Measurements from ENCODE around the gene DNAH7. TPM values are rescaled to one million over a fixed set of nuclear protein-coding genes. Genes with fewer than 3 reads are reported as not detected.
"Not testable (repeated sequence)": the region's sequence is repeated elsewhere in the genome, so short reads cannot be mapped to it uniquely, and the experiment has no call there.

The DNAH7 gene
- total RNA-seq, 1 donor from 2014 or later: 7.9 TPM

- no peak for DNase-seq (ENCODE audit: low read depth)
These were observed 347.6 kb downstream of the DNAH7 start for GRCh38 chr2:195721042-195721441.

- no peak for DNase-seq (ENCODE audit: low read depth)
These were observed 352.2 kb downstream of the DNAH7 start for GRCh38 chr2:195716466-195716865.

- DNase-seq (ENCODE audit: low read depth): peak; percentile 86
These were observed 357.2 kb downstream of the DNAH7 start for GRCh38 chr2:195711478-195711877.

GRCh38 chr2:195709901-195710806 lies 358.5 kb downstream of the DNAH7 start:
- peak; percentile 37 for DNase-seq (ENCODE audit: low read depth)

DNA sequence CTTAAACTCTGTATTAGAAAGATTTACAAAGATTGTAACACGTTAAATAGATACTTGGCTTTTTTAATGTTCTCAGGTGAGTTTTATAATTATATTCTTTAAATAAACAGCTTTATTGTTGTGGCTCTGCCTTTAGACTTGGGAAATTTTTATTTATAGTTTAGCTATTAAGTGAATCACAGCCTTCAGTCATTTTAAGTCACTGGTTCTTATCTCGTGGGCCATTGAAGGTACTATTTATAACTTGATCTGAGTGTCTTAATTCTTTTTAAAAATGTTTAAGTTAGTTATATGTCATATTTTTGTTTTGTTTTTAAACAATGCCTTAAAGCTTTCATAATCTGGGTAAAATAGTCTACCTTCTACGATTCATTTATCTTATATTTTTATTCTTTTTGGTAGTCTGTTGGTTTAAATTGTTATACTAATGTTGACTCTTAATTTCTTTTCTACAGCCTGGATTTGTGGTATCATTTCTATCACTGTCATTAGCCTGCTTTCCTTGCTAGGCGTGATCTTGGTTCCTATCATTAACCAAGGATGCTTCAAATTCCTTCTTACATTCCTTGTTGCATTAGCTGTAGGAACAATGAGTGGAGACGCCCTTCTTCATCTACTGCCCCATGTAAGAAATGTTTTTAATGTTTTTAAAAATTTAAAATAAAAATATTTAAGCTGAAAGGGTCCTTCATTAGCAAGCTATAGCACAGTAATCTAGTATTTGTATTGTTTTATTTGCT lies 362.3 kb downstream of the DNAH7 start:
- peak; percentile 75 for DNase-seq (ENCODE audit: low read depth)

GRCh38 chr2:195700480-195700879 lies 368.2 kb downstream of the DNAH7 start:
- DNase-seq (ENCODE audit: low read depth): no peak

DNA sequence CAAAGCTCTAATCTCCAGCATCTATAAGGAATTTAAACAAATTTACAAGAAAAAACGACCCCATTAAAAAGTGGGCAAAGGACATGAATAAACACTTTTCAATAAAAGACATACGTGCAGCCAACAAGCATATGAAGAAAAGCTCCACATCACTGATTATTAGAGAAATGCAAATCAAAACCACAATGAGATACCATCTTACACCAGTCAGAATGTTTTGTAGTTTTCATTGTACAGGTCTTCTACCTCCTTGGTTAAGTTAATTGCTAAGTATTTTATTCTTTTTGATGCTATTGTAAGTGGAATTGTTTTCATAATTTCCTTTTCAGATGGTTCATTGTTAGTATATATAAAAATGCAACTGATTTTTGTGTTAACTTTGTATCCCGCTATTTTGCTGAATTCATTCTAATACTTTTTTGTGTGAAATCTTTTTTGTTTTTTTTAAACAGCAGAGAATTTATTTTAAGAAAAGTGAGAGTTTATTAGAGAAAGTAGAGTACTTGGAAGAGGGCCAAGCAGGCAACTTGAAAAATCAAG lies 370.9 kb downstream of the DNAH7 start:
- no peak for DNase-seq (ENCODE audit: low read depth)

DNA sequence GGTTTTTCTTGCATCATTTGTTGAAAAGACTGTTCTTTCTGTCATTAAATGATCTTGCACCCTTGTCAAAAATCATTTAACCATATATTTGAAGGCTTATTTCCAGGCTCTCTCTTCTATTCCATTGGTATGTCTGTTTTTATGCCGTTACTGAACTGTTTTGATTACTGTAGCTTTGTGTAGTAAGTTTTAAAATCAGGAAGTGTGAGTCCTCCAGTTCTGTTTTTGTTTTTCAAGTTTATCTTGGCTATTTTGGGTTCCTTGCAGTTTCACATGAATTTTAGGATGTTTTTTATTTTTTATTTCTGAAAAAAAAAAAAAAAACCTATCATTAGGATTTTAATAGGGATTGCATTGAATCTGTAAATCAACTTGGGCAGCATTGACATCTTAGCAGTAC lies 372.6 kb downstream of the DNAH7 start:
- no peak for DNase-seq (ENCODE audit: low read depth)

DNA sequence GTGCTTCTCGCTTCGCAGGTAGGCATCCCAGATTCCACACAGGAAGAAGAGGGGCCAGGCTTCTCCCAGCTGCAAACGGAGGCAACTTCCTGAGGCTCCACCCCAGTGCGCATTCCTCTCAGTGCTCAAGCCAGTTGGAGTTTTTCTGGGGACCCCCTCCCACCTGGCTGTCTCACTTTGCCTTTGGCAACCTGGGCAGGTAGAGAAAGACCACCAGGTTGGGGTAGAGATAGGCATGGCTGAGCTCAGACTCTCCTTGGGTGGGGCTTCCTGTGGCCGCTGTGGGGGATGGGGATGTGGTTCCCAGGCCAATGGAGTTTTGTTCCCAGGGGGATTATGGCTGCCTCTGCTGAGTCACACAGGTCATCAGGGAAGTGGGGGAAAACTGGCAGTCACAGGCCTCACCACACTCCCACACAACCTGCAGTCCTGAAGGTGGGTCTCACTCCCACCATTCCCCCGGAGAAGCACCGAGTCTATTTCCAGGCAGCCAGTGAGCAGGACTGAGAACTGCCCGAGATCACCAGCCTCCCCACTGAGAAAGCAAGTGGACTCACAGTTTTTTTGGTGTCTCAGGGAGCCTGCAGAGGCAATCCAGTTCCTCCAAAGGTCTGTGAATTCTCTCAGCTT lies 373.5 kb downstream of the DNAH7 start:
- DNase-seq (ENCODE audit: low read depth): no peak

GRCh38 chr2:195694553-195694952 lies 374.1 kb downstream of the DNAH7 start:
- DNase-seq (ENCODE audit: low read depth): no peak

DNA sequence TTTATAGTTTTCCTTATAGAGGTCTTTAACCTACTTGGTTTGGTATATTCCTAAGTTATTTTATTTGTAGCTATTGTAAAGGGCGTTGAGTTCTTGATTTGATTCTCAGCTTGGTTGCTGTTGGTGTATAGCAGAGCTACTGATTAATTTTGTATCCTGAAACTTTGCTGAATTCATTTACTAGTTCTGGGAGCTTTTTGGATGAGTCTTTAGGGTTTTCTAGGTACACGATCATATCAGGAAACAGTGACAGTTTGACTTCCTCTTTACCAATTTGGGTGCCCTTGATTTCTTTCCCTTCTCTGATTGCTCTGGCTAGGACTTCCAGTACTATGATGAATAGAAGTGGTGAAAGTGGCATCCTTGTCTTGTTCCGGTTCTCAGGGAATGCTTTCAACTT lies 376.1 kb downstream of the DNAH7 start:
- DNase-seq (ENCODE audit: low read depth): not testable (repeated sequence)

Other genes with a start within 250 kb of the DNAH7 start
- gene STK17B, start 102.7 kb upstream of the DNAH7 start, total RNA-seq: 21.5 and 32.8 TPM in 2 replicates

All from renal cortical epithelial cell (primary cell).